Right lobe of liver (tissue), 6 donors: ENCODE data around the gene ABCB4. TPM values are rescaled to one million over a fixed set of nuclear protein-coding genes. Genes with fewer than 3 reads are reported as not detected.

Source experiments
- ATAC-seq, 4 donors: fragments of 200-7000 bp; cut with Tn5 transposase; one replicate each; pipeline ENCODE4 v1.9.1; 2020; ENCODE audit warnings: mild to moderate bottlenecking in 4 of 4, moderate library complexity in 4 of 4
- DNase-seq, 3 donors: peaks; one replicate each; pipeline ENCODE4 v3.0.0-alpha.2; 2020
- H3K27ac ChIP-seq, 3 donors: fragments of 200-600 bp; one replicate each; pipeline ENCODE4 v1.8.0; 2022
- H3K27me3 ChIP-seq, 2 donors: fragments of 200-600 bp; one replicate each; pipeline ENCODE4 v1.8.0; 2022
- H3K36me3 ChIP-seq, 4 donors: fragments of 200-600 bp; sonication (generic) in 1 of 4; one replicate each; pipeline versions ENCODE4 v1.5.1 to v1.8.0; 2017 to 2022; ENCODE audit warnings: control low read depth in 1 of 4
- H3K4me1 ChIP-seq, 4 donors: fragments of 200-600 bp; sonication (generic) in 1 of 4; one replicate each; pipeline versions ENCODE4 v1.5.1 to v1.8.0; 2017 to 2022; ENCODE audit warnings: control low read depth in 1 of 4
- H3K4me3 ChIP-seq, 3 donors: fragments of 200-600 bp; one replicate each; pipeline ENCODE4 v1.8.0; 2022
- H3K9me3 ChIP-seq, 4 donors: fragments of 200-600 bp; sonication (generic) in 1 of 4; one replicate each; pipeline versions ENCODE4 v1.5.1 to v1.8.0; 2017 to 2022; ENCODE audit warnings: control low read depth in 1 of 4
- POLR2A ChIP-seq: fragments of 450-650 bp; IDR thresholded peaks from one replicate; pipeline ENCODE4 v1.6.1; 2017; ENCODE audit warnings: antibody characterized with exemption, mild to moderate bottlenecking
- WGBS: methylation state at CpG from one replicate; pipeline ENCODE4 v1.1.6; 2018; ENCODE audit warnings: low coverage, low lambda C conversion rate; ENCODE audit not compliant: insufficient coverage; ENCODE audit errors: missing lambda C conversion rate; 5-methylcytosine and 5-hydroxymethylcytosine counted together
- intact Hi-C, 2 donors: fragments of 100-400 bp; cut with DNase I; formaldehyde crosslinking; loops; one replicate each; pipeline versions ENCODE4 v1.11.2 to v1.14.1; 2022
- total RNA-seq, 6 experiments: library from RNA; depleted of rRNA in 2 of 6; stranded (reverse); fragments of >200 nt in 2 of 6; fragmentation: NEBNext Ultra II Directional in 3 of 6; extraction: Animal tissue kit (Norgen Biotek cat#: 25700) in 3 of 6; gene quantifications; one replicate each; pipeline versions ENCODE4 v1.1.0 to v1.2.4, GENCODE V29; 2016 to 2023
- TF ChIP-seq, protein P1 (sequence below), 4 donors: fragments of 200-600 bp in 3 of 4; fragments of 450-650 bp in 1 of 4; IDR thresholded peaks; one replicate each; pipeline versions ENCODE4 v1.5.1 to v1.8.0; 2016 to 2022; ENCODE audit warnings: antibody characterized with exemption in 4 of 4, mild to moderate bottlenecking in 2 of 4
- donor health status: DM: no; HTN: yes; CAD: no.
- donor health status: DM: no; HTN: no; CAD: no.
- donor health status: DM: no; HTN: no; CAD: no.
- donor health status: DM: no; HTN: yes; CAD: no.
- donor health status: DM: no; HTN: yes; CAD: no.

Gene ABCB4
- total RNA-seq, 6 experiments from 2014 or later, result 57.2 to 189 (median 115) TPM

DNA sequence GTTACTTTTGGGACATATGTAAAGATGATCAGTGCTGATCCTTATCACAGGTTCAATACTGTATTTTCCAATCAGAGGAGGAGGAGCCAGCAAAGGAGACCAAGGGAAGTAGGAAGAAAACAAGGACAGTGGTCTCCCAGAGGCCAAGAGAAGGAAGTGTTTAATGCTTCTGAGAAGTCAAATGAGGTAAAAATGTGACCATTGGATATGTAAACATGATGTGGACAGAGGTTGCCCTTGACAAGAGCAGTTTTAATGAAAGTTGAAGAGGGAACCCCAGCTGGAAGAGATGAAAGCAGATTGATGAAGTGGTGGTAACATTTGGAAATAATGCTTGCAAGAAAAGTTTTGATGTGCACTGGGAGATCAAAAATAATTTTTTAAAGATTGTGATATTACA is 111.2 kb downstream of the ABCB4 start:
- peak; percentile 55 to 81 (median 70) for ATAC-seq
- H3K9me3 ChIP-seq, result no peaks in the 10 kb centered on the region
- no peak for DNase-seq
- no peaks in the 10 kb centered on the region for H3K27me3 ChIP-seq
- intact Hi-C loops, result no loop called here
- H3K27ac ChIP-seq, result no peak overlapping the region
- H3K4me3 ChIP-seq, result no peak overlapping the region
- peaks cover 0 to 17% (median 0%) of the 10 kb centered on the region in 4 donors for H3K4me1 ChIP-seq
- peaks cover 0 to 3% (median 1%) of the 10 kb centered on the region in 4 donors for H3K36me3 ChIP-seq
- TF ChIP-seq, protein P1, sequence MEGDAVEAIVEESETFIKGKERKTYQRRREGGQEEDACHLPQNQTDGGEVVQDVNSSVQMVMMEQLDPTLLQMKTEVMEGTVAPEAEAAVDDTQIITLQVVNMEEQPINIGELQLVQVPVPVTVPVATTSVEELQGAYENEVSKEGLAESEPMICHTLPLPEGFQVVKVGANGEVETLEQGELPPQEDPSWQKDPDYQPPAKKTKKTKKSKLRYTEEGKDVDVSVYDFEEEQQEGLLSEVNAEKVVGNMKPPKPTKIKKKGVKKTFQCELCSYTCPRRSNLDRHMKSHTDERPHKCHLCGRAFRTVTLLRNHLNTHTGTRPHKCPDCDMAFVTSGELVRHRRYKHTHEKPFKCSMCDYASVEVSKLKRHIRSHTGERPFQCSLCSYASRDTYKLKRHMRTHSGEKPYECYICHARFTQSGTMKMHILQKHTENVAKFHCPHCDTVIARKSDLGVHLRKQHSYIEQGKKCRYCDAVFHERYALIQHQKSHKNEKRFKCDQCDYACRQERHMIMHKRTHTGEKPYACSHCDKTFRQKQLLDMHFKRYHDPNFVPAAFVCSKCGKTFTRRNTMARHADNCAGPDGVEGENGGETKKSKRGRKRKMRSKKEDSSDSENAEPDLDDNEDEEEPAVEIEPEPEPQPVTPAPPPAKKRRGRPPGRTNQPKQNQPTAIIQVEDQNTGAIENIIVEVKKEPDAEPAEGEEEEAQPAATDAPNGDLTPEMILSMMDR (IDR thresholded peaks at IDR 0.05), result no peak
- no peak for TF ChIP-seq POLR2A

DNA sequence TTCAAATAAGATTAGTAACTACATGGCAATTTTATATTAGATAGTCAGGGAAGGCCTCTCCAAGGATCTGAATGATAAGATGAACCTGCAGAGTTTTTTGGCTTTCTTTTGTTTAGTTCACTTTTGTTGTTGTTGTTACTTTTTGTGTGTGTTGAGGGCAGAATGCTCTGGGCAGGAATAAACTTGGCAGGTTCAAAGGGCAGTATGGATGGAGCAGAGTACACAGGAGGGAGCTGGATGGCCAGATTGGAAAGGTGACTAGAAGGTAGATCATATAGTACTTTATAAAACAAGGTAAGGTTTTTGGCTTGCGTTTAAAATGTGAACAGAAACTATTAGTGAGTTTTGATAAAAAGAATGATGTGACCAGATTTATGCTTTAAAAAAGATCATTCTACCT is 112.1 kb downstream of the ABCB4 start:
- Histone ChIP-seq H3K4me3 (no peak overlapping the region), H3K36me3 (peaks cover 0 to 4% (median 1%) of the 10 kb centered on the region in 4 donors), H3K27ac (no peak overlapping the region), H3K4me1 (peaks cover 0 to 17% (median 0%) of the 10 kb centered on the region in 4 donors), H3K27me3 (no peaks in the 10 kb centered on the region), H3K9me3 (no peaks in the 10 kb centered on the region)
- intact Hi-C loops, result no loop called here
- no peak for DNase-seq
- 77% methylated on average over 1 of the region's 1 CpG for WGBS
- ATAC-seq, result peak; percentile 82 to 94 (median 85)
- TF ChIP-seq, protein P1 (IDR thresholded peaks at IDR 0.05), result no peak
- no peak for TF ChIP-seq POLR2A

DNA sequence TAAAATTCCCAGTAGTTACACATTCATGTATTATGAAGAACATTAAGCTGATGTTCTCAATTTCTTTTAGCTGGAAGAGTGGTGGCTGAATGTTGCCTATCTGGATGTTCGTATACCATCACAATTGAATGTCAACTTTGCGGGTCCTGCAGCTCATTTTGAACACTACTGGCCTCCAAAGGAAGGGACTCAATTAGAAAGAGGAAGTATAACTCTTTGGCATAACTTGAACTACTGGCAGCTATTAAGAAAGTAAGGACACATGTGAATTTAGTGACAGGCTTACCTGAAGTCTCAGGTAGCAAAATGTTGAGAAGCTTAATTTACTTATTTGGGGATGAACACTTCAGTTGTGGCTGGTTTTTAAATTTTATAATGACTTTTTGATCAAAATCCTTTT is 114.2 kb downstream of the ABCB4 start:
- H3K36me3 ChIP-seq, result peaks cover 0 to 11% (median 2%) of the 10 kb centered on the region in 4 donors
- TF ChIP-seq, protein P1 (IDR thresholded peaks at IDR 0.05), result no peak
- TF ChIP-seq POLR2A, result no peak
- 100% methylated on average over 1 of the region's 2 CpGs for WGBS

DNA sequence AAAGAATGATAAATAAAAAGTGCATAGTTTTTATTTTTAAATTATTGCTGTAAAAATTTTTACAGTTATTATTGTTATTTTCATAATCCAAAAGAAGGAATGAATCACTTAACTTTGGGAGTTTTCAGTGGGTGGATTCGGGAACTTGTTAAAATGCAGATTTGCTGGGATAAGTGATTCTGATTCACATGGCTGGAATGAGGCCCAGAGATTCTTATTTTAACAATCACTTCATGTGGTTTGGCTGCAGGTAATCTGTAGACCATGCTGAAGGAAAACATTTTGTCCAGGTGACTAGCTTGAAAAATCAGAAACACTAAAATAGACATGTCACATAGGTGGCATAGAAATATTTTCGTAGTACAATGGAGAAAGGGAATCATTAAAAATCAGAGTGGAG is 116.1 kb downstream of the ABCB4 start:
- 77% methylated on average over 2 of the region's 2 CpGs for WGBS
- intact Hi-C loops, result no loop called here
- H3K27ac ChIP-seq, result no peak overlapping the region
- H3K27me3 ChIP-seq, result no peaks in the 10 kb centered on the region
- H3K36me3 ChIP-seq, result peaks cover 0 to 11% (median 2%) of the 10 kb centered on the region in 4 donors
- no peaks in the 10 kb centered on the region for H3K9me3 ChIP-seq
- TF ChIP-seq, protein P1 (IDR thresholded peaks at IDR 0.05), result no peak
- no peak for TF ChIP-seq POLR2A
- DNase-seq (no peak), ATAC-seq (no peak)
- H3K4me1 ChIP-seq, result peaks cover 0 to 12% (median 0%) of the 10 kb centered on the region in 4 donors
- H3K4me3 ChIP-seq, result no peak overlapping the region

More for the DNA sequence above, 114.2 kb downstream of the ABCB4 start:
- ATAC-seq, result no peak
- H3K4me1 ChIP-seq, result peaks cover 0 to 17% (median 0%) of the 10 kb centered on the region in 4 donors
- DNase-seq, result no peak
- H3K27ac ChIP-seq, result no peak overlapping the region
- no peaks in the 10 kb centered on the region for H3K27me3 ChIP-seq
- no peak overlapping the region for H3K4me3 ChIP-seq
- no peaks in the 10 kb centered on the region for H3K9me3 ChIP-seq
- intact Hi-C loops, result no loop called here

DNA sequence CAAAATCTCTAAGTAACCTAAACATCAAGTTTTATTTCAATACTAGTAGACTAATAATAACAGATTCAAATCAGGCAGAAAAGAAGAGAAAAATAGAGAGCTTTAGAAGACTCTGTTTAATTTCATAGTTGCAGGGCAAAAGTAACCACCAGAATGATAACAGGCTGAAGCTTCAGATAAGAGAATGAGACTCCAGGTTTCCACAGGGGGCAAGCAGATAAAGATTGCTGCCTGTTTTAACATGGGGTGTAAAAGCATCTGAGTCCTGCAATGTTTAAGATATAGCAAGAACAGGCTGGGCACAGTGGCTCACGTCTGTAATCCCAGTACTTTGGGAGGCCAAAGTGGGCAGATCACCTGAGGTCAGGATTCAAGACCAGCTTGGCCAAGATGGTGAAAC is 119.0 kb downstream of the ABCB4 start:
- Histone ChIP-seq H3K27me3 (no peaks in the 10 kb centered on the region), H3K4me3 (no peak overlapping the region), H3K27ac (no peak overlapping the region), H3K36me3 (peaks cover 0 to 14% (median 4%) of the 10 kb centered on the region in 4 donors), H3K4me1 (no peaks in the 10 kb centered on the region), H3K9me3 (no peaks in the 10 kb centered on the region)
- DNase-seq (no peak), ATAC-seq (no peak)
- intact Hi-C loops, result no loop called here
- WGBS, result 100% methylated on average over 1 of the region's 1 CpG
- TF ChIP-seq POLR2A, result no peak
- TF ChIP-seq, protein P1 (IDR thresholded peaks at IDR 0.05), result no peak
